Ascending aorta (tissue), 2 donors: ENCODE results near the gene TEX2. TPM values are rescaled to one million over a fixed set of nuclear protein-coding genes. Genes with fewer than 3 reads are reported as not detected.
"Not testable (repeated sequence)": the region's sequence is repeated elsewhere in the genome, so short reads cannot be mapped to it uniquely, and the experiment has no call there.

Experiments
- DNase-seq, 2 donors: peaks; one replicate each; pipeline ENCODE4 v3.0.0-alpha.2; 2019; ENCODE audit warnings: low spot score in 2 of 2
- H3K27ac ChIP-seq, 2 donors: fragments of 200-600 bp; sonication (generic); one replicate each; pipeline ENCODE4 v1.5.1; 2016 to 2017; ENCODE audit warnings: mild to moderate bottlenecking in 1 of 2
- H3K27me3 ChIP-seq: fragments of 200-600 bp; sonication (generic); one replicate; pipeline ENCODE4 v1.5.1; 2017
- H3K36me3 ChIP-seq, 2 donors: fragments of 200-600 bp; sonication (generic); one replicate each; pipeline ENCODE4 v1.5.1; 2016
- H3K4me1 ChIP-seq, 2 donors: fragments of 200-600 bp; sonication (generic); one replicate each; pipeline ENCODE4 v1.5.1; 2016 to 2017; ENCODE audit warnings: mild to moderate bottlenecking in 1 of 2
- H3K4me3 ChIP-seq, 2 donors: fragments of 200-600 bp; sonication (generic); one replicate each; pipeline ENCODE4 v1.5.1; 2016 to 2017; ENCODE audit warnings: mild to moderate bottlenecking in 1 of 2
- H3K9me3 ChIP-seq, 2 donors: fragments of 200-600 bp; sonication (generic); one replicate each; pipeline ENCODE4 v1.5.1; 2016
- CTCF ChIP-seq, 3 experiments: fragments of 200-600 bp in 2 of 3; fragments of 450-650 bp in 1 of 3; sonication (generic) in 2 of 3; IDR thresholded peaks; one replicate each; pipeline ENCODE4 v1.5.1; 2016 to 2019; ENCODE audit warnings: antibody characterized with exemption in 3 of 3, mild to moderate bottlenecking in 1 of 3, moderate library complexity in 1 of 3
- intact Hi-C: fragments of 100-400 bp; cut with DNase I; formaldehyde crosslinking; loops from one replicate; pipeline ENCODE4 v1.15.1; 2023
- total RNA-seq: library from RNA; depleted of rRNA; stranded (reverse); fragments of >200 nt; gene quantifications from one replicate; pipeline ENCODE4 v1.1.0, GENCODE V29; 2016

Gene TEX2
- total RNA-seq, 1 donor from 2014 or later, result 94.6 TPM

DNA sequence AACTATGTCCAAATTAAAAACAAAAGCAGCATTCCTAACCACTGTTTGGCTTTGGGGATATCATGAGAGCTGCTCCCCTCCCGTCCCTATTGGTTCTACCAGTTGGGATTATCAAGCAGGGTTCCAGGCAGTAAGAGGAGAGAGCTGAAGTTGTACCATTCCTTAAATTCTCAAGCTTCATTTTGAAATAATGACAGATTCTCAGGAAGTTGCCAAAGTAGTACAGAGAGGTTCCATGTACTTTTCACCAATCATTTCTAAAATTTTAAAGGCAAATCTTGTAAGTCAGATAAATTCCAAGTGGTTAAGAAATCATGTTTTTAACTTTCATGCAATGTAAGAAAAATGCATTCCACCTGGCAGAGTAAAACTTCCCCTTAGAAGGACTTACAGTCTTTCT lies 36.9 kb downstream of the TEX2 start:
- Histone ChIP-seq H3K27me3 (no peaks in the 10 kb centered on the region), H3K36me3 (no peaks in the 10 kb centered on the region), H3K4me3 (no peak overlapping the region), H3K9me3 (no peaks in the 10 kb centered on the region), H3K27ac (no peak overlapping the region), H3K4me1 (peaks cover under 1 to 16% of the 10 kb centered on the region in 2 donors)
- TF ChIP-seq CTCF (IDR thresholded peaks at IDR 0.05), result no peak
- intact Hi-C loops, result no loop called here
- no peak for DNase-seq

DNA sequence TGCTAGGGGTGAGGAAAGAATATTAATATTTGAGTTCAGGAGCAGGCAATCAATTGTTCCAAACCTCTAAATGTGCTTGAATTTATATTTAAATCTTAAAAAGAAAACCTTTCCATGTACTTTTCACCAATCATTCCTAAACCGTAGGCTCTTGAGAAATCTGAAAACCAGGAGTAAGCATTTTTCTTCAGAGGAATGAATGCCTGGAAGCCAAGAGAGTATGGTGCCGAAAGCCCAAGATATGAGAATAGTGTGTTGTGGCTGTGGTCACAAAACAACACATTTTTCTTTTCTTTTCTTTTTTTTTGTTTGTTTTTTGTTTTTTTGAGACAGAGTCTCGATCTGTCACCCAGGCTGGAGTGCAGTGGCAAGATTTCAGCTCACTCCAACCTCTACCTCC lies 37.6 kb downstream of the TEX2 start:
- DNase-seq, result no peak
- no peaks in the 10 kb centered on the region for H3K9me3 ChIP-seq
- intact Hi-C loops, result no loop called here
- no peaks in the 10 kb centered on the region for H3K27me3 ChIP-seq
- TF ChIP-seq CTCF (IDR thresholded peaks at IDR 0.05), result no peak
- H3K4me1 ChIP-seq, result peaks cover 0 to 12% of the 10 kb centered on the region in 2 donors
- no peak overlapping the region for H3K27ac ChIP-seq
- H3K36me3 ChIP-seq, result no peaks in the 10 kb centered on the region
- H3K4me3 ChIP-seq, result no peak overlapping the region

DNA sequence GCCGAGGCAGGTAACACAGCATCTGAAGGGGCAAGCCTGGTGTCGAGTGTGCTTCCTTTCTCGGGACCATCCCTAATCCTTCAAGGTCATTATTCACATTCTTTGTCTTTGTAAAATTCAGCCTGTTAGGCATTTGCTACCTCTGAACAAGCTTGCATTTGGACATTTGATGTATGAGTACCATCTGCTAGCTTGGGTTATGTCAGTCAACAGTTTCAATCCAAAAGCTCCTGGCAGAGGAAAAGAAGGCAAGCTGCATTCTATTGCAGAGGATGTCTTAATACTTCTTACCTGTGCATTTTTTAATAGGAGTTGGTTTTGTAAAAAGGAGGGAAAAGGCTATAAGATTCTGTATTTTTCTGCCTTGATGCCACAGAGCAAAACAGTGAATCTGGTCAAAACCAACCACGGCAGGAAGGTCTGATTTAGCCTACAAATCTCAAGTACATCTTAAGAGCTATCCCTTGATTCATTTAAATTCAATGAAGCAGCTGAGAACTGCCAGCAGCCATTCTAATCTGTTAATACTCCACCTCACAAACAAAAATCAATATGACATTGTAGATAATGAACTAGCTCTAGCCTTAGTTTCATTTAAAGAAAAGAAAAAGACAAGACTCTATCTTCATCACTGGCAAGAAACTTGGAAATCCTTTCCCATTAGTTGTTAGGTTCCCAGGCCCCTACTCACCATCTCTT lies 39.0 kb downstream of the TEX2 start:
- H3K4me3 ChIP-seq, result no peak overlapping the region
- H3K9me3 ChIP-seq, result no peaks in the 10 kb centered on the region
- H3K27me3 ChIP-seq, result no peaks in the 10 kb centered on the region
- TF ChIP-seq CTCF (IDR thresholded peaks at IDR 0.05), result no peak
- H3K27ac ChIP-seq, result no peak overlapping the region
- DNase-seq, result no peak
- intact Hi-C loops, result no loop called here
- peaks cover 0 to 8% of the 10 kb centered on the region in 2 donors for H3K4me1 ChIP-seq
- no peaks in the 10 kb centered on the region for H3K36me3 ChIP-seq

- Histone ChIP-seq H3K27ac (no peak overlapping the region), H3K4me3 (no peak overlapping the region), H3K27me3 (no peaks in the 10 kb centered on the region), H3K4me1 (peaks cover 0 to 11% of the 10 kb centered on the region in 2 donors), H3K36me3 (no peaks in the 10 kb centered on the region), H3K9me3 (no peaks in the 10 kb centered on the region)
- no peak for DNase-seq
- no peak for TF ChIP-seq CTCF (IDR thresholded peaks at IDR 0.05)
- intact Hi-C loops, result no loop called here
Measured at GRCh38 chr17:64223283-64223682, 39.8 kb downstream of the TEX2 start.

- TF ChIP-seq CTCF (IDR thresholded peaks at IDR 0.05), result no peak
- no peak overlapping the region for H3K27ac ChIP-seq
- peaks cover 5 to 26% of the 10 kb centered on the region in 2 donors for H3K4me1 ChIP-seq
- intact Hi-C loops, result loop anchor here (2.0 kb wide), 1 partner anchor 39 kb away; no protein-coding TSS in a partner anchor
- no peak for DNase-seq
- no peaks in the 10 kb centered on the region for H3K36me3 ChIP-seq
- H3K4me3 ChIP-seq, result no peak overlapping the region
- H3K27me3 ChIP-seq, result no peaks in the 10 kb centered on the region
- H3K9me3 ChIP-seq, result no peaks in the 10 kb centered on the region
Measured at GRCh38 chr17:64221679-64222078, 41.4 kb downstream of the TEX2 start.

GRCh38 chr17:64220604-64221003 lies 42.5 kb downstream of the TEX2 start:
- peaks cover 8 to 34% of the 10 kb centered on the region in 2 donors for H3K4me1 ChIP-seq
- H3K27me3 ChIP-seq, H3K4me3 ChIP-seq, H3K27ac ChIP-seq, H3K9me3 ChIP-seq, H3K36me3 ChIP-seq, DNase-seq: not testable (repeated sequence)
- intact Hi-C loops, result loop anchor here (2.0 kb wide), 1 partner anchor 40 kb away; no protein-coding TSS in a partner anchor
